ENCODE data around the gene CYB5RL. TPM values are rescaled to one million over a fixed set of nuclear protein-coding genes. Genes with fewer than 3 reads are reported as not detected.

CYB5RL gene
- total RNA-seq, 3 donors from 2014 or later (not counting 1 experiment from before 2014, with no cell fraction given), result 5.6 to 6.7 (median 6.2) TPM

- peak overlapping the region in 1 of 2 donors; percentile 22 for H3K27ac Mint-ChIP-seq
- H3K27ac ChIP-seq (ENCODE audit: low read length), result no peak overlapping the region
- WGBS (ENCODE audit: insufficient coverage), result 33% methylated on average over 1 of the region's 1 CpG
- no peaks in the 10 kb centered on the region for H3K4me1 ChIP-seq (ENCODE audit: control insufficient read depth, insufficient read depth, low read length)
- H3K4me1 Mint-ChIP-seq, result peaks cover 7 to 18% of the 10 kb centered on the region in 2 donors
- no peak for TF ChIP-seq CTCF (IDR thresholded peaks at IDR 0.05)
- H3K36me3 ChIP-seq (ENCODE audit: control insufficient read depth, insufficient read depth, low read length), result peaks cover 57% of the 10 kb centered on the region
- DNase-seq, result no peak
- no peaks in the 10 kb centered on the region for H3K9me3 ChIP-seq (ENCODE audit: control insufficient read depth, insufficient read depth, low read length)
- intact Hi-C loops (cut with micrococcal nuclease), result loop anchor here (10.0 kb wide), 1 partner anchor 278 kb away; no protein-coding TSS in a partner anchor
- peaks cover 20% of the 10 kb centered on the region for H3K36me3 Mint-ChIP-seq
- H3K4me3 Mint-ChIP-seq, result no peak overlapping the region
- no peaks in the 10 kb centered on the region for H3K27me3 Mint-ChIP-seq (ENCODE audit: low read depth in 2 of 2)
- H3K27me3 ChIP-seq (ENCODE audit: control insufficient read depth, insufficient read depth, low read length), result no peaks in the 10 kb centered on the region
- no peak for ATAC-seq
- H3K9me3 Mint-ChIP-seq, result no peaks in the 10 kb centered on the region
- H3K4me3 ChIP-seq (ENCODE audit: low read length), result no peak overlapping the region
These were observed 7.5 kb upstream of the CYB5RL start for GRCh38 chr1:54207287-54207686.

GRCh38 chr1:54204199-54204598, 4.4 kb upstream of the CYB5RL start:
- peaks cover 5% of the 10 kb centered on the region for H3K36me3 Mint-ChIP-seq
- intact Hi-C loops (cut with micrococcal nuclease), result loop anchor here (10.0 kb wide), 1 partner anchor 281 kb away; no protein-coding TSS in a partner anchor
- ATAC-seq, result no peak

GRCh38 chr1:54200519-54200997, 728 bp upstream of the CYB5RL start:
- intact Hi-C loops (cut with micrococcal nuclease), result loop anchor here (1.0 to 10.0 kb wide), 2 partner anchors 207 to 284 kb away; no protein-coding TSS in a partner anchor
- Mint-ChIP-seq H3K9me3 (no peaks in the 10 kb centered on the region), H3K36me3 (no peaks in the 10 kb centered on the region), H3K4me1 (peaks cover 36% of the 10 kb centered on the region in 2 donors), H3K27ac (peak overlapping the region; percentile 84 to 90), H3K27me3 (ENCODE audit: low read depth in 2 of 2) (no peaks in the 10 kb centered on the region), H3K4me3 (peak overlapping the region; percentile 92)
- Histone ChIP-seq H3K4me3 (ENCODE audit: low read length) (peak overlapping the region; percentile 83), H3K4me1 (ENCODE audit: control insufficient read depth, insufficient read depth, low read length) (peaks cover 13% of the 10 kb centered on the region), H3K36me3 (ENCODE audit: control insufficient read depth, insufficient read depth, low read length) (peaks cover 7% of the 10 kb centered on the region), H3K27ac (ENCODE audit: low read length) (peak overlapping the region; percentile 50), H3K27me3 (ENCODE audit: control insufficient read depth, insufficient read depth, low read length) (no peaks in the 10 kb centered on the region), H3K9me3 (ENCODE audit: control insufficient read depth, insufficient read depth, low read length) (no peaks in the 10 kb centered on the region)
- TF ChIP-seq CTCF (IDR thresholded peaks at IDR 0.05), result no peak
- 2% methylated on average over 15 of the region's 15 CpGs for WGBS (ENCODE audit: insufficient coverage)
- ATAC-seq, result peak in 2 of 3 donors; percentile 14 to 25
- DNase-seq, result peak in 1 of 2 donors; percentile 21

More at GRCh38 chr1:54204199-54204598, 4.4 kb upstream of the CYB5RL start:
- H3K36me3 ChIP-seq (ENCODE audit: control insufficient read depth, insufficient read depth, low read length), result peaks cover 30% of the 10 kb centered on the region
- H3K4me3 ChIP-seq (ENCODE audit: low read length), result no peak overlapping the region
- no peaks in the 10 kb centered on the region for H3K27me3 ChIP-seq (ENCODE audit: control insufficient read depth, insufficient read depth, low read length)
- H3K4me1 Mint-ChIP-seq, result peaks cover 31 to 33% of the 10 kb centered on the region in 2 donors
- H3K27me3 Mint-ChIP-seq (ENCODE audit: low read depth in 2 of 2), result no peaks in the 10 kb centered on the region
- no peak overlapping the region for H3K27ac ChIP-seq (ENCODE audit: low read length)
- H3K27ac Mint-ChIP-seq, result no peak overlapping the region
- no peaks in the 10 kb centered on the region for H3K9me3 ChIP-seq (ENCODE audit: control insufficient read depth, insufficient read depth, low read length)
- no peak for DNase-seq
- no peak for TF ChIP-seq CTCF (IDR thresholded peaks at IDR 0.05)
- H3K4me3 Mint-ChIP-seq, result no peak overlapping the region
- WGBS (ENCODE audit: insufficient coverage), result 82% methylated on average over 7 of the region's 7 CpGs
- H3K4me1 ChIP-seq (ENCODE audit: control insufficient read depth, insufficient read depth, low read length), result peaks cover 12% of the 10 kb centered on the region
- H3K9me3 Mint-ChIP-seq, result no peaks in the 10 kb centered on the region

All from natural killer cell (primary cell).